GM12891 (cell line): ENCODE measurements around the gene ZGLP1. TPM values are rescaled to one million over a fixed set of nuclear protein-coding genes. Genes with fewer than 3 reads are reported as not detected.
"Not testable (repeated sequence)": the region's sequence is repeated elsewhere in the genome, so short reads cannot be mapped to it uniquely, and the experiment has no call there.

Experiments
- DNase-seq: peaks from one replicate; pipeline ENCODE4 v3.0.0; 2011; ENCODE audit warnings: low spot score; ENCODE audit not compliant: insufficient read length
- FAIRE-seq: peaks from 2 replicates; lab custom pipeline; 2011; peaks lifted over from hg19 to GRCh38; lab: Jason Lieb, UNC
- PAX5 ChIP-seq: IDR thresholded peaks from 2 replicates; pipeline ENCODE4 v1.6.1; 2011; ENCODE audit warnings: low read length, moderate library complexity, mild to moderate bottlenecking; ENCODE audit not compliant: insufficient read depth, severe bottlenecking
- POLR2A ChIP-seq: IDR thresholded peaks from 2 replicates; pipeline ENCODE4 v1.6.1; 2011; ENCODE audit warnings: low read depth, low read length, control low read depth
- POLR2AphosphoS5 ChIP-seq: IDR thresholded peaks from 2 replicates; pipeline ENCODE4 v1.6.1; 2011; ENCODE audit warnings: low read depth, low read length, control low read depth
- POU2F2 ChIP-seq: IDR thresholded peaks from 2 replicates; pipeline ENCODE4 v1.6.1; 2011; ENCODE audit warnings: low read depth, mild to moderate bottlenecking, control low read depth, low read length, moderate library complexity
- SPI1 ChIP-seq: IDR thresholded peaks from 2 replicates; pipeline ENCODE4 v1.6.1; 2011; ENCODE audit warnings: low read depth, low read length, control low read depth
- TAF1 ChIP-seq: IDR thresholded peaks from 2 replicates; pipeline ENCODE4 v1.6.1; 2011; ENCODE audit warnings: low read depth, low read length, control low read depth
- polyA plus RNA-seq: library from polyadenylated mRNA; unstranded; fragments of >200 nt; gene quantifications from one replicate; pipeline ENCODE4 v1.2.1, GENCODE V29; 2012; ENCODE audit warnings: low read depth, missing spikeins, inconsistent platforms; ENCODE audit not compliant: missing spikeins

The ZGLP1 gene
- 1.3 TPM for polyA plus RNA-seq

DNA sequence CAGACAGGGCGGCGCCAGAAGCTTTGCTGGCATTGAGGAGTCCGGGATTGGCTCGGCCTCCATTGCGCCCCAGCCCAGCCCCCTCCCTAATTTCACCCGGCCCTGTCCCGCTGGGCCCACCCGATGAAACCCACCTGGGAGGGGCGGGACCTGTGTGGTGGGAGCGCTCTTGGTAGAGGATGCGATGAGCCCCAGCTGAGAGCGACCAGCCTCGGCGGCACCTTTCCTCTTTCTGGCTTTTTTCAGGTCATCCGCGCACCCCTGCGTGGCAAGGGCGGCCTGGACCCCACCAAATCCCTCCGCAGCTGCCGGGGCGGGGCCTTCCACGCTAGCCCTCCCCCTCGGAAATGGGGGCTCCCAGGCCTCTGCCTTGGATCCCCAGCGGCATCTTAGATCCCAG lies at the start of gene ZGLP1:
TSS of gene ZGLP1 (minus strand) at position 393 of the 400 bp plus-strand sequence.
- no peak for FAIRE-seq
- no peak for DNase-seq
- no peak for TF ChIP-seq POU2F2

DNA sequence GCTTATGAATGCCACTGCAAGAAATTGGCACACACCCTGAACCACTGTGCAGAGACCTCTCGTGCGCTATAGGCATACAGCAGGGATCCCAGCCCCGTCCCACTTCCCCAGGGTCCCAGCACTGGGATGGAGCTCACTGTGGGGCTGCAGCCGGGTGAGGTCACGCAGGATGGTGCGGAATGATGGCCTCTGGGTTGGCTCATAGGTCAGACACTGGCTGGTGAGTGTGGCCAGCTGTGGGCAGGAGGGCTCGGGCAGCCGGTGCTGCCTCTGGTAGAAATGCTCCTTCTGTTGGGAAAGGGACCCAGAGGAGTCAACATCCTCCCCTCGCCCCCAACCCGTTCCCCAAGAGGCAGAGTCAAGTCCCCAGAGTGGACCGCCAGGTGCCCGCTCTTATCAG lies 46.8 kb upstream of the ZGLP1 start:
- DNase-seq: no peak
- TF ChIP-seq POLR2A: no peak
- no peak for TF ChIP-seq POLR2AphosphoS5
- TF ChIP-seq POU2F2: no peak
- TF ChIP-seq PAX5: no peak
- TF ChIP-seq TAF1: no peak
- TF ChIP-seq SPI1: no peak
- no peak for FAIRE-seq

DNA sequence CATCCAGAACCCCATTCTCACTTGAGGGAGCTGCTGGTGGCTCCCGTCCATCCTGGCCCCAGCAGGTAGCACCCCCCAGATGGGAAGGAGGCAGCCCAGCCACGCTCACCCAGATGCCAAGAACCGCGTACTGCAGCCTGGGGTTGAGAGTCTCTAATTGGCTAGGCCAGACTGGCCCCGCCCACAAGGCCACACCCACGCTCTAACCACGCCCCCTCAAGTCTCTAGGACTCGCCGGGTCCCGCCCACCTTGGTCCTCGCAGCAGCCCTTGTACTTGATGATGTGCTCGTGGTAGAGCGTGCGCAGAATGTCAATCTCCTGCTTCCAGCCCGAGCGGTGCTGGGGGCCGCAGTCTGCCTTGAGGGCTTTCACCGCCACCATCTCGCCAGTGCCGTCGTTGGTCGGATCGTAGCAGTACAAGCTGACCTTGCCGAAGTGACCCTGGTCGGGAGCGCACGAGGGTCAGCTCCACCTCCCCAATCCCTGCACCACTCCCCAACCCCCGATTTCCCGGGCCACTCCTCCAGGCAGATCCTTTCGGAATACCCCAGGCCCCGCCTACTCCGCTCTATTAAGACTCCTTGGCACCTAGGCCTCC lies 44.3 kb upstream of the ZGLP1 start:
- DNase-seq: no peak
- TF ChIP-seq TAF1 (no peak), SPI1 (no peak), POLR2A (no peak)
- no peak for FAIRE-seq

DNA sequence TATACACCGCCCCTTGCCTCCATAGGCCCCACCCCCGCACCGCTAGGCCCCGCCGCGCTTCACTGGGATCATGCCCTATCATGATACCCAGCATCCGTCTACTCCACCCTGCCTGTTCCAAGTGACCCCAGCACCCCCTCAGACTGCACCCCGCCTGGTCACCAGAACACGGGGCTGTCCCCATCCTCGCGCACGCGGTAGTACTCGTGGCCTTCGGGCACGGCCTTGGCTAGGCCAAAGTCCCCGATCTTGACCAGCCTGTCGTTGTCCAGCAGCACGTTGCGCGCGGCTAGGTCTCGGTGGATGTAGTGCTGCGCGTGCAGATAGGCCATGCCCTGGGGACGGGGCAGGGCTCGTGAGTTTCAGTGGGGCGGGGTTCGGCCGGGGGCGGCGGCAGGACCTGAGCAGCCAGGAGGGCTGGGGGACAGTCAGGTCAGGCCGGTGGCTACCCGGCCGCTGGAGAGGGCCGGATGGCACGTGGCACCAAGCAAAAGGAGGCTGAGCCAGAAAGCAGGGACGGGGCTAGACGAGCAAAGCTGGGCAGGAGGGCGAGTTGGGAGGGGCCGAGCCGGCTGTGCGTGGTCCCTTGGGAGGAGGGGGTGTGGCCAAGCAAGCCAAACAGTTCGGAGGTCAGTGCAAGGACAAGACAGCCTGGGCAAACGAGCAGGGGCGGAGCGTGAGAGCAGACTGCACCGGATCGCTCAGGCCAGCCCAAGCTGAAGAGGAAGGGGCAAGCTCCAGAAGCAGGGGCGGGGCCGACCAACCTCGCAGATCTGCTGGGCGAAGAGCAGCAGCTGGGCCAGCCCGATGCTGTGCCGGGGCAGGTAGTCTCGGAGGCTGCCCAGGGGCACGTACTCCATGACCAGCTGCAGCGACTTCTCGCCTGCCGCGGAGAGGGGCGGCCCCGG lies 43.4 kb upstream of the ZGLP1 start:
- TF ChIP-seq PAX5: no peak
- no peak for TF ChIP-seq TAF1
- TF ChIP-seq POLR2A: no peak
- no peak for TF ChIP-seq SPI1
- TF ChIP-seq POU2F2: no peak
- TF ChIP-seq POLR2AphosphoS5: no peak

DNA sequence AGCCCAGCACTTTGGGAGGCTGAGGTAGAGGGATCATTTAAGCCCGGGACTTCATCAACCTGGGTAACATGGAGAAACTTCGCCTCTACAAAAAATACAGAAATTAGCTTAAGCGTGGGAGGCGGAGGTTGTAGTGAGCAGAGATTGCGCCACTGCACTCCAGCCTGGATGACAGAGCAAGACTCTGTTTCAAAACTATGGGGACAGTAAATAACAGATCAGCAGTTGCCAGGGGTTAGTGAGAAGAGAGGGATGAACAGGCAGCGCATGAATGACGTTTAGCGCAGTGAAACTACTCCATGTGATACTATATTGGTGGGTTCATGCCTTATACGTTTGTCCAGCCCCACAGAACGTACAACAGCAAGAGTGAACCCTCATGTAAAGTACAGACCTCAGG lies 36.9 kb upstream of the ZGLP1 start:
- no peak for TF ChIP-seq SPI1
- FAIRE-seq (no peak), DNase-seq (no peak)

More for the DNA sequence above, 43.4 kb upstream of the ZGLP1 start:
- no peak for DNase-seq
- no peak for FAIRE-seq

GRCh38 chr19:10344780-10345179 lies 35.2 kb upstream of the ZGLP1 start:
- FAIRE-seq: no peak
- no peak for TF ChIP-seq POU2F2
- TF ChIP-seq TAF1: no peak
- TF ChIP-seq PAX5: no peak
- no peak for TF ChIP-seq POLR2AphosphoS5
- TF ChIP-seq SPI1: no peak
- no peak for TF ChIP-seq POLR2A
- DNase-seq: no peak

- FAIRE-seq (no peak), DNase-seq (no peak)
These were observed 33.9 kb upstream of the ZGLP1 start for GRCh38 chr19:10343495-10343894.

GRCh38 chr19:10339977-10340376 lies 30.4 kb upstream of the ZGLP1 start:
- no peak for DNase-seq
- TF ChIP-seq POLR2AphosphoS5 (no peak), PAX5 (no peak), POLR2A (no peak), TAF1 (no peak), POU2F2 (no peak), SPI1 (no peak)
- no peak for FAIRE-seq

More at GRCh38 chr19:10343495-10343894, 33.9 kb upstream of the ZGLP1 start:
- TF ChIP-seq POU2F2: no peak
- no peak for TF ChIP-seq SPI1
- TF ChIP-seq PAX5: no peak
- no peak for TF ChIP-seq POLR2AphosphoS5
- no peak for TF ChIP-seq TAF1
- no peak for TF ChIP-seq POLR2A

GRCh38 chr19:10339380-10339960 lies 29.9 kb upstream of the ZGLP1 start, which contains the start of gene ICAM3:
Gene ICAM3, minus strand, starts transcription at chr19:10339624. Its CDS starts 10 bp downstream, at chr19:10339614.
- FAIRE-seq (peak; percentile 94), DNase-seq (peak; percentile 72)
- no peak for TF ChIP-seq POLR2AphosphoS5
- TF ChIP-seq SPI1: peak; percentile 65
- TF ChIP-seq POLR2A: peak; percentile 37; the same call in 1 of the 2 replicates

DNA sequence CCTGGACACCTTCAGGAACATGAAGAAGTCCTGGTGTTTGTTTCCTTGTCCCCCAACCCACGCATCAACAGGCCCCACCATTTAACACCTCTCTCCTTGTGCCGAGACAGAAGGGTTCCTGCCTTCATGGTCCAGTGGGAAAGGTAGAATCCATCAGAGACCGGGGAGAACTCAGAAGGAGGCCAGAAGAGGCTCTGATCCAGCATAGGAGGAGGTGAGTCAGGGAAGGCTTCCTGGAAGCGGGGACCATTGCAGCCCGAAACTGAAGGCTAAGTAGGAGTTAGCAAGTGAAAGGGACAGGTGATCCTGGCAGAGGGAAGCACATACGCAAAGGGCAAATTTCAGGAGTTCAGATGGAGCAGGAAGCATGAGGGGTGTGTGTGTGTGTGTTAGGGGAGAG lies 29.3 kb upstream of the ZGLP1 start:
- no peak for DNase-seq
- TF ChIP-seq SPI1: no peak
- no peak for TF ChIP-seq TAF1
- no peak for TF ChIP-seq POU2F2
- TF ChIP-seq POLR2A: no peak
- TF ChIP-seq PAX5: no peak
- TF ChIP-seq POLR2AphosphoS5: no peak
- FAIRE-seq: no peak

GRCh38 chr19:10336725-10337124 lies 27.1 kb upstream of the ZGLP1 start:
- DNase-seq, FAIRE-seq: not testable (repeated sequence)
